DLD1 (cell line): Measurements from ENCODE around the gene KLHL22.
"Not testable (repeated sequence)": the region's sequence is repeated elsewhere in the genome, so short reads cannot be mapped to it uniquely, and the experiment has no call there.

ENCODE experiments used
- in situ Hi-C: cut with HindIII; loops from 2 replicates; pipeline ENCODE4 v1.10.0; 2017; ENCODE audit warnings: low sequenced_read_pairs

Gene KLHL22

GRCh38 chr22:20451129-20451778 lies 44.3 kb downstream of the KLHL22 start:
- in situ Hi-C loops, result not testable (repeated sequence)

- in situ Hi-C loops, result no loop called here
Observed at GRCh38 chr22:20450551-20450906, 45.1 kb downstream of the KLHL22 start.

DNA sequence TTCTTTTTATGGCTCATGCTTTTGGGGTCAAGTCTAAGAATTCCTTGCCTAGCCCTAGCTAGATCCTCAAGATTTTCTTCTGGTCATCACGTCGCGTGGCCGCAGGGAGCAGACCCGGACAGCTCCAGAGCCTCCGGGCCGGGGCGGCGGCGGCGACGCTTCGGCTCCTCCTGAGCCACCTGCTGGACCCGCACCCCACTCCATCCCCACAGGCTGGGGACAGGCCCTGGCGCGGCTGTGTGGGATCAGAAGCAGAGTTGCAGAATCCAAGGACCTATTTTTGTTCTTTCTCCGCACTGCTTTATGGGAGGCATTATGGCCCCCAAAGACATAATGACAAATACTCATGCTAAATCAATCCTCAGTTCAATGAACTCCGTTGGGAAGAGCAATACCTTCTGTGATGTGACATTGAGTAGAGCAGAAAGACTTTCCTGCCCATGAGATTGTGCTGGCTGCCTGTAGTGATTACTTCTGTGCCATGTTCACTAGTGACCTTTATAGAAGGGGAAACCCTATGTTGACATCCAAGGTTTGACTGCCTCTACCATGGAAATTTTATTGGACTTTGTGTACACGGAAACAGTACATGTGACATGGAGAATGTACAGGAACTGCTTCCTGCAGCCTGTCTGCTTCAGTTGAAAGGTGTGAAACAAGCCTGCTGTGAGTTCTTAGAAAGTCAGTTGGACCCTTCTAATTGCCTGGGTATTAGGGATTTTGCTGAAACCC lies 45.6 kb downstream of the KLHL22 start:
- in situ Hi-C loops, result no loop called here

GRCh38 chr22:20448630-20449029 lies 47.0 kb downstream of the KLHL22 start:
- in situ Hi-C loops, result no loop called here

DNA sequence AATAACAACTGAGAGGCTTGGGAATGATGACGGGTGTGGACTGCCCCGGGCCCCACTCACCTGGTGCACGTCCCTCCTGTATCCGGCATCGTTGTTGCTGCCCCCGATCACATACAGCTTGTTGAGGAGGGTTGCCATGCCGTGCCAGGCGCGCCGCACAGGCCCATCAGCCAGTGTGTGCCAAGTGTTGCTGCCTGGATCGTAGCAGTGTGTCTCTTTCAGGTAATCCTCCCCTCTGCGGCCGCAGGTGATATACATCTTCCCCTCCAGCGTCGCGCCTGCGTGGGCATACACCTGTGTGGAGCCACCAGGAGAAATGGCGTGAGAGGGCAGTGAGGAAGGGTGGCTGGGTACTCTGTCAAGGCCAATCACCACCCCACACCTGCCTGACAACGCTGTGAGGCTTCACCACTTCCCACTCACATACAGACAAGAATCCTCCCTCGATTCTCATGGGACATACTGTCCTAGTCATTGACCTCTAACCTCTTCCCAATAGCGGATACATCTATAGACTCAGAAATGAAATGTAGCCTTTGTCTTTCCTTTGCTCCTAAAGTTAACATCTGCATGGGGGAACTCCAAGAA lies 49.1 kb downstream of the KLHL22 start:
- in situ Hi-C loops, result no loop called here

GRCh38 chr22:20444325-20444724 lies 51.3 kb downstream of the KLHL22 start:
- in situ Hi-C loops, result no loop called here

DNA sequence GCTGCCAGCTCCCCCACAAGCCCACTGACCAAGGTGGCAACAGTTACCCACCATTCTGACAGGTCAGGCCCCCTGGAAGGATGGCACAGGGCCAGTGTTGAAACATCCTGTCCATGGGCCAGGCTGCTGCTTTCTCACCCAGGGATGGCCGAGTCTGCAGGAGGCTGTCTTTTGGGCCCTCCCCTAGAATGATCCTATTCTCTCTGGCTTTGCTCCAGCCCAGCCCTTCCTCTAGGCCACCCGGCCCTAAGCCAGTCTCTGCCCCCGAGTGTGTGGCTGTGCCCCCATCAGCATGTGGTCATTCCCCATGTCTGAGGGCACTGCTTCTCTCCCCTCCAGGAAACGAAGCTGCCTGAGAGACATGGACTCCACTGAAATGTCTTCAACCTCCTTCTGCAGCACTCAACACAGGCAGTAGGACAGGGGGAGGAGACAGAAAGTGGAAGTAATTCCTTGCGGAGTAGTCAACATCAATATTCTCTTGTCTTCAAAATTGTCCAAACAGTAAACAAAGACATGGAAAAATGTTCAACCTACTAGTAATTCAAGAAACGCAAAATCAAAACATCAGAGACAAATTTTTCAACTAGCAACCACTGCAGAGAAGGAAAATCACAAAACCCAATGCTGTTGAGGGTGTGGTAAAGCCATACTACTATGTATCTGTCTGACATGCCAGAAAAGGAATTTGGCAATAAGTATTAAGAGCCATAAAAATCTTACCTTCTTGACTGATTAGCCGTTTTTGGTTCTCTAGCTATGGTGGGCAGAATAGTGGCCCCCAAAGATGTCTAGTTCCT lies 52.9 kb downstream of the KLHL22 start:
- in situ Hi-C loops, result no loop called here

DNA sequence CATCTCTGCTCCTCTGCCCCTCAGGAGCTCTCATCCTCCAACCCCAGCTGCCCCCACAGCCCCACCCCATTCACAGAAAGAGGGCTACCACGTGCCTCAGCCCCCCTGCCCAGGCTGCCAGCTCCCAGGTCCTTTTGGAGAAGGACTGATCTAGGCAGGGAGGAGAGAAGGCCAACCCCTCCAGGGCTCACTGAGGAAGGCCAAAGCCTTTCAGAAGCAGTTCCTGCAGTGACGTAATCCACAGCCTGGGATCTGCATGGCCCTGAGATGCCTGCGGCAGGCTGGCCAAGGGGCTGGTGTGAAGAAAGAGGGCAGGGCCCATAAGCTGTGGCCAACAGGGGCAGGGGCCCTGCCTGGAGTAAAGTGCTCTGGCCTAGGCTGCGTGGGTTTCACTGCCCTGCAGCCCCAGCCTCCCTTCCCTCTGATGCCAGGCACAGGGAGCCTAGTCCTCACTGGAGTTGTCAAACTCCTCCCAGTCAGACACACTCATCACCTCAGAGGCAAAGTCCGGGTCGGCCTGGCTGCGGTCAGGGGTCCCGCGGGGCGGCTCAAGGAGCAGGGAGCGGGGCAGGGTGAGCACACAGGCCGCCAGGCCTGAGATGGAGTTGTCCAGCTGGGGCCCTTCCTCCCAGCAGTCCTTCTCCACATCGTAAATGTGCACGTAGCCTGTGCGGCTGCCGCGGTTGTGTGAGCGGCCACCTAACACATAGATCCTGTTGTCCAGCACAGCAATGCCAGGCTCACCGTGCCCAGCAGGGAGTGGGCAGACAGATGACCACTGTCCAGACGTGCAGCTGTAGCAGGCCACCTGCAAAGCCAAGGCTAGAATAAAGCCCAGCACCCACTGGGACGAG lies 53.7 kb downstream of the KLHL22 start:
- in situ Hi-C loops, result no loop called here

- in situ Hi-C loops, result no loop called here
Observed at GRCh38 chr22:20440637-20441591, 54.7 kb downstream of the KLHL22 start.

GRCh38 chr22:20439928-20440575 lies 55.5 kb downstream of the KLHL22 start:
- in situ Hi-C loops, result no loop called here

- in situ Hi-C loops, result no loop called here
Observed at GRCh38 chr22:20439556-20439927, 56.1 kb downstream of the KLHL22 start.

DNA sequence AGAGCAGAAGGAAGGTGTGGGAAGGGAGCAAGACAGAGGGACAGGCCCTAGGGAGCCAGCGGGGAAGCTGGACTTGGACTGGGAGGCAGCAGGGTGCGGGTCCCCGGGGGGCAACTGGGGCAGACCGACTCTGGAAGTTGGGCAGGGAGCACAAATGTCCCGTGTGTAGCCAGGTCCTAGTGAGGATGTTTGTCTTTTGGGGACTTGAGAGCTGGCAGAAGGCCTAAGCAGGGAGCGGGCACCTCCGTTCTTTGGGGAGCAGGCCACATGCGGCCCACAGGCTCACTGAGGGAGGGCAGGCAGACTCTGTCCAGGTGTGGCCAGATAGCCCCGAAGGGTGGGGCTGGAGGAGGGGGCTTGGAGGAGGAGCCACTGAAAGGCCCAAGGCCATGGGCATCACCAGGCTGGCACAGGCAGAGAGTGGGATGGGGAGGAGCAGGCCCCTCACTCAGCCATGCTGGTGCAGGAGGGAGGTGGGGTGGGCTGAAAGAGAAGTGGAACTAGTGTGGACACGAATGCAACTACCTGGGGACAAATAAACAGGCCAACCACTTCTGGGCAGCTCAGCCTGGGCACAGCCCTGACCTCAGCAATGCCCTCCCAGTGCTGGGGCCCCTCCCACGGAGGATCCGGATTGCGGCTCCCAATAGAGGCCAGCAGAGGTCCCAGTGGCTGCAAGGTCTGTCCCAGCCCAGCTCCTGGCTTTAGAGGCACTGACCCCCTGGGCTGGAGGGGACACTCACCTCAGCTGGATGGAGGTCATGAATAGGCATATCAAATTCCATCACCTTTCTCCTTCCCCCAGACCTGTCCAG lies 56.7 kb downstream of the KLHL22 start:
- in situ Hi-C loops, result no loop called here

- in situ Hi-C loops, result no loop called here
Observed at GRCh38 chr22:20438427-20438677, 57.2 kb downstream of the KLHL22 start.

DNA sequence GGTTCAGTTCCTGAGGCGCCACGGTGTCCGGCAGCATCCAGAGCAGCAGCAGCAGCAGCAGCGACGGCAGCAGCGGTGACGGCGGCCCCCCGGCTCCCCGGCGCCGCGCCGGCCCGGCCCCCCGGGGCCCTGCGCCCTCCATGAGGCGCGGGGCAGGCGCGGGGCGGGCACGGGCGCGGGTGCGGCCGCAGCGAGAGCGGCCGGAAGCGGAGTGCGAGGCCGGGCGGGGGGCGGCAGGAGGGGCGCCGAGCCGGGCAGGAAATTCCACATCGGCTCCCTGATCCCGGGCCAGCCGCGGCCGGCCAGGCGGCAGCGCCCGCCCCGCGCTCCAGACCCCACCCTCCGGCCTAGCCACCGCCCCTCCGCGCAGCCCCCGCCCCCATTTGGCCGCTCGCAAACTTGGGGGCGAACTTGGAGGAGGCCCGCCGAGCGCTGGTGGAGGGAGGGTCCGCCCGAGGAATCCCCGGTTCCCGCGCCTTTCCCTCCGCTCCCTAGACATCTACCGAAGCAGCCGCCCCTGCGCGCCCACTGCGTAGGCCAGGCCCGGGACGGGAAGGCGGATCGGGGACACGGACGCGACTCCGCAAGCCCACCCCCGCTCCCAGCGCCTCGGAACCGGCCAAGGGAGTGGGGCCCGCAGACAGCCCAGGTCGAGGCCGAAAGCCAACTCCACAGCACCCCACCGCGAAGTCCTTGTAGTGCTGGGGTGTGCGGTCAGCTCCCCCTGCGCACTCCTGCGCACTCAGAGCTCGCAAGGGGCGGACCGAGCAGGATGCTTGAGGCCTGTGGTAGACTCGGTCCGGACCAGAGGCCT lies 57.8 kb downstream of the KLHL22 start, which contains the start of gene SCARF2:
SCARF2 (minus strand) TSS at position 213 of the 814 bp plus-strand sequence; CDS start at position 142, 71 bp downstream.
- in situ Hi-C loops, result no loop called here

DNA sequence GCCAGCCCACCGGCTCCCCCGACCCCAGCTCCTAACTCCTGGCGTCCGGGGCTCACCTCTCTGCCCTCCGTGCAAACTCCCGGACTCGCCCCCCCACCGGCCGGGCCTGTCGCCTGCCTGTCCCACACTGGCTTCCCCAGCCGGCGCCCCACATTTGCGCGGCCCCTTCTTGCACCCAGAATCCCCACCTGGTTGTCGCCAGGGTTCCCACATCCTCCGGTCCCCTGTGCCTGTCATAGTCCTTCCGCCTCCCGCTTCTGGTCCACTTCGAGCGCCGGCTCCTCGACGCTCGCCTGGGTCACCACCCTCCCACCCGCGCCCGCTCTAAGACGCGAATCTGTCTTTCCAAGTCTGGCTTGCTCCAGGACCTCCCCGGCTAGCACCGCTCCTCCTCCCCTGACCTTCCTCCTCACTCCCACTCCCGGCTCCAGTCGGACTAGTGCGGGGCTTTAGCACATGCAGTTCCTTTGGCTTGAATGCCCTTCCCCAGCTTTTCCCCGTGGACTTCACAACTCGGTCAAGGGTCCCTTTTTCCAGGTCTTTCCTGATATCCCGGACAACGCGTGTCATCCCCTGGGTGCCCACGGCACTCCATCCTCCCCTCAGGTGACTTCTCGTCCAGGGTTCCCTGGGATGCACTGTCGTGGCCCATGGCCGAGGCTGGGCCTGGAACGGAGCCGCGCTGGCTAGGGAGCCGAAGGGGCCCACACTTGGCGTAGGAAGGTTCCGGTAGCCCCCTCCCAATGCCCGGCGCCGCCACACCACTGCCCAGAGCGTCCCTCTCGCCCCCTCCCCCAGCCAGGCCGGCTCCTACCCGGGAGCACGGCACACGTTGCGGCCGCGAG lies 58.6 kb downstream of the KLHL22 start:
- in situ Hi-C loops, result no loop called here

DNA sequence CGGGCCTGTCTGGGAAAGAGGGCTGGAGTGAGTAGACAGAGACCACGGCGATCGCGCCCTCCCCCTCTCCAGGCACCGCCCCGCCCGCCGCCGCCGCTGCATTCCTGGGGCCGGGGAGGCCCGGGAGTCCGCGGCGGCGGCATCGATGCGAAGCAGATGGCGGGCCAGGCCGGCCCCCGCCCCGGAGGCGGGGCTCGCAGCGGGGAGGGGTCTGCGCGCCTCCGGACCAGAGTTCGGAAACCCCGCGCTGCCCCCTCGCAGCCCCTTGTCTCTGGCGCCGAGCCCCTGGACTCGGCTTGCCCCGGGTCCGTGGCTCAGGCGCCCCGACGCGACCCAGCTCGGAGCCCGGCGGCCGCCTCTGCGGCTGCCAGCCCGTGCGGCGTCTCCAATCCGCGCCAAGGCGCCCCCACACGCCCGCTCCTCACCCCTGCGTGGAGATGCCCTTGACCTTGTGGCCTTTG lies 59.3 kb downstream of the KLHL22 start:
- in situ Hi-C loops, result no loop called here
